Nephron progenitor cell (in vitro differentiated cells): ENCODE measurements around the gene SLC9A1.
A peak's percentile ranks its signal among the peaks of the same experiment; 100 is the strongest.

Experiments
- DNase-seq: peaks from one replicate; pipeline ENCODE4 v3.0.0; 2021
- H3K27ac Mint-ChIP-seq: 2 replicates; pipeline ENCODE4 v1.8.0; 2021; ENCODE audit warnings: mild to moderate bottlenecking, moderate library complexity, mixed read lengths
- H3K27me3 Mint-ChIP-seq: 2 replicates; pipeline ENCODE4 v1.8.0; 2021; ENCODE audit warnings: mild to moderate bottlenecking, low read depth, mixed read lengths; ENCODE audit not compliant: poor library complexity
- H3K36me3 Mint-ChIP-seq: 2 replicates; pipeline ENCODE4 v1.8.0; 2021; ENCODE audit warnings: low read depth, mixed read lengths
- H3K4me1 Mint-ChIP-seq: 2 replicates; pipeline ENCODE4 v1.8.0; 2021; ENCODE audit warnings: mixed read lengths
- H3K4me3 Mint-ChIP-seq: 2 replicates; pipeline ENCODE4 v1.8.0; 2021; ENCODE audit warnings: mild to moderate bottlenecking, moderate library complexity, mixed read lengths
- H3K9me3 Mint-ChIP-seq: 2 replicates; pipeline ENCODE4 v1.8.0; 2021; ENCODE audit warnings: mild to moderate bottlenecking, moderate library complexity, mixed read lengths
- CTCF ChIP-seq: fragments of 200-600 bp; sonication (generic); IDR thresholded peaks from 2 replicates; pipeline ENCODE4 v1.5.0; 2021; ENCODE audit warnings: antibody characterized with exemption

The SLC9A1 gene

GRCh38 chr1:27150183-27150582 is 4.7 kb downstream of the SLC9A1 start:
- H3K36me3 Mint-ChIP-seq = peaks cover 3% of the 10 kb centered on the region
- TF ChIP-seq CTCF = no peak
- no peak overlapping the region for H3K4me3 Mint-ChIP-seq
- H3K27ac Mint-ChIP-seq = no peak overlapping the region
- H3K4me1 Mint-ChIP-seq = peaks cover 70% of the 10 kb centered on the region
- H3K9me3 Mint-ChIP-seq = peaks cover 1% of the 10 kb centered on the region
- no peak for DNase-seq
- no peaks in the 10 kb centered on the region for H3K27me3 Mint-ChIP-seq

- no peak overlapping the region for H3K4me3 Mint-ChIP-seq
- no peak for DNase-seq
- no peak for TF ChIP-seq CTCF
- no peaks in the 10 kb centered on the region for H3K27me3 Mint-ChIP-seq
- peaks cover 71% of the 10 kb centered on the region for H3K4me1 Mint-ChIP-seq
- H3K9me3 Mint-ChIP-seq = no peaks in the 10 kb centered on the region
- H3K27ac Mint-ChIP-seq = no peak overlapping the region
- H3K36me3 Mint-ChIP-seq = peaks cover 6% of the 10 kb centered on the region
Measured at GRCh38 chr1:27149762-27150113, 5.2 kb downstream of the SLC9A1 start.

GRCh38 chr1:27149084-27149761 is 5.7 kb downstream of the SLC9A1 start:
- H3K4me1 Mint-ChIP-seq = peaks cover 71% of the 10 kb centered on the region
- H3K27ac Mint-ChIP-seq = no peak overlapping the region
- H3K9me3 Mint-ChIP-seq = no peaks in the 10 kb centered on the region
- TF ChIP-seq CTCF = no peak
- DNase-seq = no peak
- no peak overlapping the region for H3K4me3 Mint-ChIP-seq
- H3K27me3 Mint-ChIP-seq = no peaks in the 10 kb centered on the region
- peaks cover 6% of the 10 kb centered on the region for H3K36me3 Mint-ChIP-seq

GRCh38 chr1:27148591-27148990 is 6.3 kb downstream of the SLC9A1 start:
- Mint-ChIP-seq H3K4me1 (peaks cover 71% of the 10 kb centered on the region), H3K9me3 (no peaks in the 10 kb centered on the region), H3K27me3 (no peaks in the 10 kb centered on the region), H3K36me3 (peaks cover 6% of the 10 kb centered on the region), H3K4me3 (no peak overlapping the region), H3K27ac (no peak overlapping the region)
- no peak for TF ChIP-seq CTCF
- no peak for DNase-seq

- H3K4me1 Mint-ChIP-seq = peaks cover 71% of the 10 kb centered on the region
- no peak overlapping the region for H3K4me3 Mint-ChIP-seq
- DNase-seq = no peak
- H3K9me3 Mint-ChIP-seq = no peaks in the 10 kb centered on the region
- H3K27me3 Mint-ChIP-seq = peaks cover 3% of the 10 kb centered on the region
- peaks cover 6% of the 10 kb centered on the region for H3K36me3 Mint-ChIP-seq
- peak overlapping the region; percentile 39 for H3K27ac Mint-ChIP-seq
- no peak for TF ChIP-seq CTCF
Measured at GRCh38 chr1:27147842-27148518, 6.9 kb downstream of the SLC9A1 start.

- no peak for TF ChIP-seq CTCF
- peak overlapping the region; percentile 95 for H3K27ac Mint-ChIP-seq
- no peaks in the 10 kb centered on the region for H3K9me3 Mint-ChIP-seq
- H3K36me3 Mint-ChIP-seq = peaks cover 6% of the 10 kb centered on the region
- no peak for DNase-seq
- peaks cover 64% of the 10 kb centered on the region for H3K4me1 Mint-ChIP-seq
- H3K4me3 Mint-ChIP-seq = no peak overlapping the region
- peaks cover 4% of the 10 kb centered on the region for H3K27me3 Mint-ChIP-seq
Measured at GRCh38 chr1:27145934-27146354, 9.0 kb downstream of the SLC9A1 start.
